Smooth muscle cell of bladder (primary cell): ENCODE data around the gene GYPA. TPM values are rescaled to one million over a fixed set of nuclear protein-coding genes. Genes with fewer than 3 reads are reported as not detected.

Experiments
- total RNA-seq: library from RNA; depleted of rRNA; stranded (reverse); fragments of >200 nt; gene quantifications from 2 replicates; pipeline ENCODE4 v1.2.3, GENCODE V29; 2014

Gene GYPA
- not detected in 2 replicates for total RNA-seq

GRCh38 chr4:144140594-144141295, at the start of gene GYPA:
TSS of gene GYPA (minus strand) at chr4:144140718. CDS start at chr4:144140635, 83 bp downstream.

Other genes starting within 250 kb of the GYPA start
- gene GYPE, start 235.2 kb downstream of the GYPA start, total RNA-seq: 0.74 and 1.3 TPM in 2 replicates
- gene GYPB, start 121.3 kb downstream of the GYPA start, total RNA-seq: not detected in 2 replicates